ENCODE measurements around the gene TRIM52. TPM values are rescaled to one million over a fixed set of nuclear protein-coding genes. Genes with fewer than 3 reads are reported as not detected.

Gene TRIM52
- polyA plus RNA-seq, 2 of the 4 experiments (the other 2 are of a cell fraction), result 11.1 to 12.1 TPM

DNA sequence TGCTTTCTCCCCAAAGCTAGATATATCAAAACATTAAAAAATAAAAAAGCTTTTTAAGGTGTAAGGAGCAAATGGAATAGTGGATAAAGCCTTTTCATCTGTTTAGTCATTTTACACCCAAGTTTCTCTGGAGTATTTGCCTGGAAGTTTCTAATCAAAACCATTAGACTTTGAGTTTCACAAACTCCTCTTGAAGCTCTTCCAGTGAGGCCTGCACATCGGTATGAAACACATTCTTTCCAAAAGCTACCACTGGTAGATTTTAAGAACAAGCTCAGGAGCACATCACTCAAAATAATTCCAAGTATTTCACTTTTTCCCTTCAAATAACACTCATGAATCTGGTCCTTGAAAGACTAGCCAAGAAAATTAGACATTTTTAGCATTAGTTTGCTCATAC lies 5.7 kb downstream of the TRIM52 start:
- no peak overlapping the region for H3K4me2 ChIP-seq
- WGBS (ENCODE audit: missing lambda C conversion rate), result 32% methylated on average over 1 of the region's 1 CpG
- CTCF ChIA-PET, result interaction anchor here (1.1 kb wide), 2 partner anchors 71 to 87 kb away, joined by 3 read pairs; no protein-coding TSS in a partner anchor
- peaks cover 41% of the 10 kb centered on the region for H3K4me1 ChIP-seq
- H3K27ac ChIP-seq, result no peak overlapping the region
- POLR2A ChIA-PET, result interaction anchor here (0.5 to 1.4 kb wide), 2 partner anchors 33 to 395 kb away, joined by 4 to 5 read pairs; no protein-coding TSS in a partner anchor
- no peaks in the 10 kb centered on the region for H3K9me3 ChIP-seq
- FAIRE-seq, result no peak
- no peak for ATAC-seq
- DNase-seq (ENCODE audit: low read depth in 1 of 2, low spot score in 1 of 2), result no peak
- TF ChIP-seq ZNF302 (CRISPR knock-in tag; IDR thresholded peaks at IDR 0.05), result no peak
- no peak for TF ChIP-seq FOSB (CRISPR knock-in tag; IDR thresholded peaks at IDR 0.05)
- no peak for TF ChIP-seq MAFK (IDR thresholded peaks at IDR 0.05; ENCODE audit: partially characterized antibody)
- no peak for TF ChIP-seq HOXB5 (CRISPR knock-in tag; IDR thresholded peaks at IDR 0.05)
- TF ChIP-seq HOXA7 (CRISPR knock-in tag; IDR thresholded peaks at IDR 0.05), result no peak
- no peak overlapping the region for H3K4me3 ChIP-seq

DNA sequence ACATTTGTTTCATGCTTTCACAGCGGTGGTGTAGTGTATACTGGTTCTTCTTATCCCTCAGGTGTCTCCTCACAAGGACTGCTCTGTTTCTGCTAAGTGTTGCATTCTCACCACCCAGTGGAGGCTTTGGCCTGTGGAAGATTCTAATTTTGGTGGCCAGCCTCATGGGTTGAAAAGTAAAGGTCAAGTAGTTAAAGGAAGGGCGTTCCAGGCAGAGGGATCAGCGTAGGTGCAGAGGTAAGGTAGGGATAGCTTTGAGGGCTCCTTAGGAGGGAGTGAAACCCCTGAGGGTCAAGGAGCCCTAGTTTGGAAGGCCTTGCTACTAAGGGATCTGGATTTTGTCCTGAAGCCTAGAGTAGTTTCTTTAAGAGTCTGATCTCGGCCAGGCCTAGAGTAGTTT lies 12.7 kb downstream of the TRIM52 start:
- FAIRE-seq (no peak), ATAC-seq (no peak), DNase-seq (ENCODE audit: low read depth in 1 of 2, low spot score in 1 of 2) (no peak)
- WGBS (ENCODE audit: missing lambda C conversion rate), result 74% methylated on average over 4 of the region's 4 CpGs
- ChIA-PET POLR2A (interaction anchor here (2.6 kb wide), 1 partner anchor 13 kb away, joined by 21 read pairs; the partner anchor contains the start of gene TRIM52), CTCF (interaction anchor here (1.8 kb wide), 1 partner anchor 14 kb away, joined by 4 read pairs; no protein-coding TSS in a partner anchor)
- Histone ChIP-seq H3K9me3 (no peaks in the 10 kb centered on the region), H3K4me1 (peaks cover 54% of the 10 kb centered on the region), H3K27ac (peak overlapping the region; percentile 55 to 97; a peak in 5 of 6 replicates), H3K4me2 (peak overlapping the region; percentile 86), H3K4me3 (peak overlapping the region; percentile 94)
- no peak for TF ChIP-seq TFCP2L1 (CRISPR knock-in tag; IDR thresholded peaks at IDR 0.05)
- TF ChIP-seq SREBF2 (IDR thresholded peaks at IDR 0.05), result no peak
- TF ChIP-seq, protein P1, sequence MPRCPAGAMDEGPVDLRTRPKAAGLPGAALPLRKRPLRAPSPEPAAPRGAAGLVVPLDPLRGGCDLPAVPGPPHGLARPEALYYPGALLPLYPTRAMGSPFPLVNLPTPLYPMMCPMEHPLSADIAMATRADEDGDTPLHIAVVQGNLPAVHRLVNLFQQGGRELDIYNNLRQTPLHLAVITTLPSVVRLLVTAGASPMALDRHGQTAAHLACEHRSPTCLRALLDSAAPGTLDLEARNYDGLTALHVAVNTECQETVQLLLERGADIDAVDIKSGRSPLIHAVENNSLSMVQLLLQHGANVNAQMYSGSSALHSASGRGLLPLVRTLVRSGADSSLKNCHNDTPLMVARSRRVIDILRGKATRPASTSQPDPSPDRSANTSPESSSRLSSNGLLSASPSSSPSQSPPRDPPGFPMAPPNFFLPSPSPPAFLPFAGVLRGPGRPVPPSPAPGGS (IDR thresholded peaks at IDR 0.05), result no peak
- no peak for TF ChIP-seq CHD4 (IDR thresholded peaks at IDR 0.05; ENCODE audit: borderline replicate concordance)
- no peak for TF ChIP-seq NR3C1 (IDR thresholded peaks at IDR 0.05)
- TF ChIP-seq, protein P2, sequence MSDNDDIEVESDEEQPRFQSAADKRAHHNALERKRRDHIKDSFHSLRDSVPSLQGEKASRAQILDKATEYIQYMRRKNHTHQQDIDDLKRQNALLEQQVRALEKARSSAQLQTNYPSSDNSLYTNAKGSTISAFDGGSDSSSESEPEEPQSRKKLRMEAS (IDR thresholded peaks at IDR 0.05), result no peak

DNA sequence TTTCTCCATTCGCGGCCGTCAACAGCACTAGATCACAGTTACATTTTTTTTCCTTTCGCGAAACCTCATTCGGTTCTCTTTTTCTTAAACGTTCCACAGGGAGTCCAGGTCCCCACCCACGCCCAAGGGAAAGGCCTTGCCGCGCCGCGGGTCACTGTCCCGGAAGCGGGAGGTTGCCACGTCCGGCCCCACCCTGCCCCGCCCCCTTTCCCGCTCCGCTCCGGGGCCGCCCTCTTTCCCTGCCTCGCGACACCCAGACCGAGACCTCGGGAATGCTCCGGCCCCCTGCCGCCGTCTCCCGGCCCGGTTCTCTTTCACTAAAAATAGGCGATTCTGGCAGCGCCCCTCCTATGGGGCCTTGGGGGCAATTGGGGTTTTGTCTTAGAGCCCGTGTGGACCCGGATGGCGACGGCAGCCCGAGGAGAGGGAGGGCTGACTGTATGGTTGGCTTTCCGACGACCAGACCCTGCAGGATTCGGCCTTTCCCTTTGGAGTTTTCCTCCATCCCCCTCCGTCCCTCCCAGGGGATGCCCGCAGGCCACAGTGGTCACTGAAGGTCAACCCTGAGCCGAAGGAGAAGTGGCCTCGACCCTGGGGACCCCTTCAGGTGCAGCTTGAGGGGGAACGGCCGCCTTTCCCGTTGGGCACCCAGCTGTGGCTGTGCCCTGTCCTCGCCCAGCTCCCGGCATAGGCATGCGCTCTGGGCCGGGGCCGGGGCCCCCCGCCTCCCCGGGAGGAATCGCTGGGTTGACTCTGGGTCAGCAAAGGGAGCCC lies 14.5 kb downstream of the TRIM52 start:
- 2% methylated on average over 38 of the region's 55 CpGs for WGBS (ENCODE audit: missing lambda C conversion rate)
- no peak for FAIRE-seq
- TF ChIP-seq, protein P3, sequence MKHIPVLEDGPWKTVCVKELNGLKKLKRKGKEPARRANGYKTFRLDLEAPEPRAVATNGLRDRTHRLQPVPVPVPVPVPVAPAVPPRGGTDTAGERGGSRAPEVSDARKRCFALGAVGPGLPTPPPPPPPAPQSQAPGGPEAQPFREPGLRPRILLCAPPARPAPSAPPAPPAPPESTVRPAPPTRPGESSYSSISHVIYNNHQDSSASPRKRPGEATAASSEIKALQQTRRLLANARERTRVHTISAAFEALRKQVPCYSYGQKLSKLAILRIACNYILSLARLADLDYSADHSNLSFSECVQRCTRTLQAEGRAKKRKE (CRISPR knock-in tag; IDR thresholded peaks at IDR 0.05; ENCODE audit: low read depth), result no peak
- TF ChIP-seq NFE2L2 (conservative IDR thresholded peaks at IDR 0.05; ENCODE audit: low read length) (no peak), HDAC2 (IDR thresholded peaks at IDR 0.05) (no peak), MAFK (IDR thresholded peaks at IDR 0.05; ENCODE audit: partially characterized antibody) (no peak), POLR2A (IDR thresholded peaks at IDR 0.05; ENCODE audit: low read length) (peak; percentile 48), CEBPB (IDR thresholded peaks at IDR 0.05) (no peak), CBX8 (IDR thresholded peaks at IDR 0.05) (no peak), PHF8 (IDR thresholded peaks at IDR 0.05; ENCODE audit: borderline replicate concordance, low read depth) (peak; percentile 51; the same call in 1 of the 2 replicates), MAZ (IDR thresholded peaks at IDR 0.05; ENCODE audit: borderline replicate concordance, low read depth, low read length) (no peak), JUN (IDR thresholded peaks at IDR 0.05) (peak; percentile 52 to 92; a peak in 4 of 5 replicates), GATA3 (IDR thresholded peaks at IDR 0.05; ENCODE audit: borderline replicate concordance) (peak; percentile 2; the same call in 1 of the 2 replicates), FOSB (CRISPR knock-in tag; IDR thresholded peaks at IDR 0.05) (no peak)
- TF ChIP-seq, protein P4, sequence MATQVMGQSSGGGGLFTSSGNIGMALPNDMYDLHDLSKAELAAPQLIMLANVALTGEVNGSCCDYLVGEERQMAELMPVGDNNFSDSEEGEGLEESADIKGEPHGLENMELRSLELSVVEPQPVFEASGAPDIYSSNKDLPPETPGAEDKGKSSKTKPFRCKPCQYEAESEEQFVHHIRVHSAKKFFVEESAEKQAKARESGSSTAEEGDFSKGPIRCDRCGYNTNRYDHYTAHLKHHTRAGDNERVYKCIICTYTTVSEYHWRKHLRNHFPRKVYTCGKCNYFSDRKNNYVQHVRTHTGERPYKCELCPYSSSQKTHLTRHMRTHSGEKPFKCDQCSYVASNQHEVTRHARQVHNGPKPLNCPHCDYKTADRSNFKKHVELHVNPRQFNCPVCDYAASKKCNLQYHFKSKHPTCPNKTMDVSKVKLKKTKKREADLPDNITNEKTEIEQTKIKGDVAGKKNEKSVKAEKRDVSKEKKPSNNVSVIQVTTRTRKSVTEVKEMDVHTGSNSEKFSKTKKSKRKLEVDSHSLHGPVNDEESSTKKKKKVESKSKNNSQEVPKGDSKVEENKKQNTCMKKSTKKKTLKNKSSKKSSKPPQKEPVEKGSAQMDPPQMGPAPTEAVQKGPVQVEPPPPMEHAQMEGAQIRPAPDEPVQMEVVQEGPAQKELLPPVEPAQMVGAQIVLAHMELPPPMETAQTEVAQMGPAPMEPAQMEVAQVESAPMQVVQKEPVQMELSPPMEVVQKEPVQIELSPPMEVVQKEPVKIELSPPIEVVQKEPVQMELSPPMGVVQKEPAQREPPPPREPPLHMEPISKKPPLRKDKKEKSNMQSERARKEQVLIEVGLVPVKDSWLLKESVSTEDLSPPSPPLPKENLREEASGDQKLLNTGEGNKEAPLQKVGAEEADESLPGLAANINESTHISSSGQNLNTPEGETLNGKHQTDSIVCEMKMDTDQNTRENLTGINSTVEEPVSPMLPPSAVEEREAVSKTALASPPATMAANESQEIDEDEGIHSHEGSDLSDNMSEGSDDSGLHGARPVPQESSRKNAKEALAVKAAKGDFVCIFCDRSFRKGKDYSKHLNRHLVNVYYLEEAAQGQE (IDR thresholded peaks at IDR 0.05), result peak; percentile 92
- TF ChIP-seq, protein P5, sequence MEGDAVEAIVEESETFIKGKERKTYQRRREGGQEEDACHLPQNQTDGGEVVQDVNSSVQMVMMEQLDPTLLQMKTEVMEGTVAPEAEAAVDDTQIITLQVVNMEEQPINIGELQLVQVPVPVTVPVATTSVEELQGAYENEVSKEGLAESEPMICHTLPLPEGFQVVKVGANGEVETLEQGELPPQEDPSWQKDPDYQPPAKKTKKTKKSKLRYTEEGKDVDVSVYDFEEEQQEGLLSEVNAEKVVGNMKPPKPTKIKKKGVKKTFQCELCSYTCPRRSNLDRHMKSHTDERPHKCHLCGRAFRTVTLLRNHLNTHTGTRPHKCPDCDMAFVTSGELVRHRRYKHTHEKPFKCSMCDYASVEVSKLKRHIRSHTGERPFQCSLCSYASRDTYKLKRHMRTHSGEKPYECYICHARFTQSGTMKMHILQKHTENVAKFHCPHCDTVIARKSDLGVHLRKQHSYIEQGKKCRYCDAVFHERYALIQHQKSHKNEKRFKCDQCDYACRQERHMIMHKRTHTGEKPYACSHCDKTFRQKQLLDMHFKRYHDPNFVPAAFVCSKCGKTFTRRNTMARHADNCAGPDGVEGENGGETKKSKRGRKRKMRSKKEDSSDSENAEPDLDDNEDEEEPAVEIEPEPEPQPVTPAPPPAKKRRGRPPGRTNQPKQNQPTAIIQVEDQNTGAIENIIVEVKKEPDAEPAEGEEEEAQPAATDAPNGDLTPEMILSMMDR (IDR thresholded peaks at IDR 0.05), result no peak
- TF ChIP-seq, protein P2 (IDR thresholded peaks at IDR 0.05), result peak; percentile 84; the same call in 1 of the 2 replicates

More for the DNA sequence above, 14.5 kb downstream of the TRIM52 start:
- DNase-seq (ENCODE audit: low read depth in 1 of 2, low spot score in 1 of 2) (peak; percentile 88 to 89), ATAC-seq (peak; percentile 78 to 85)
- CTCF ChIA-PET, result interaction anchor here (1.1 to 1.8 kb wide), 2 partner anchors 10 to 12 kb away, joined by 3 to 4 read pairs; no protein-coding TSS in a partner anchor
- Histone ChIP-seq H3K4me2 (peak overlapping the region; percentile 86), H3K27ac (peak overlapping the region; percentile 91 to 97), H3K9me3 (no peaks in the 10 kb centered on the region), H3K4me3 (peak overlapping the region; percentile 94), H3K4me1 (peaks cover 58% of the 10 kb centered on the region)
- POLR2A ChIA-PET, result interaction anchor here (1.3 to 2.6 kb wide), 2 partner anchors 14 to 55 kb away, joined by 3 to 21 read pairs; partner anchors contain the start of gene TRIM52
